Loucy (cell line): ENCODE data around the gene PMEPA1.

Experiments used
- H2AFZ ChIP-seq: fragments of 200-600 bp; sonication (generic); 2 replicates; pipeline ENCODE4 v1.6.0; 2016; ENCODE audit warnings: antibody characterized with exemption, mild to moderate bottlenecking, low read length, moderate library complexity
- H3F3A ChIP-seq: fragments of 200-600 bp; 2 replicates; pipeline ENCODE4 v1.6.0; 2016; ENCODE audit warnings: antibody characterized with exemption, low read depth, mild to moderate bottlenecking
- H3K27me3 ChIP-seq: fragments of 200-600 bp; sonication (generic); 2 replicates; pipeline ENCODE4 v1.6.1; 2014; ENCODE audit warnings: low read length, mild to moderate bottlenecking; ENCODE audit not compliant: insufficient read depth, poor library complexity, severe bottlenecking
- H3K36me3 ChIP-seq: fragments of 200-600 bp; sonication (generic); 2 replicates; pipeline ENCODE4 v1.6.1; 2016; ENCODE audit warnings: low read length; ENCODE audit not compliant: insufficient read depth
- H3K4me1 ChIP-seq: fragments of 200-600 bp; sonication (generic); 2 replicates; pipeline ENCODE4 v1.5.1; 2014; ENCODE audit warnings: low read length, mild to moderate bottlenecking; ENCODE audit not compliant: insufficient read depth, poor library complexity, severe bottlenecking
- H3K4me2 ChIP-seq: fragments of 200-600 bp; sonication (generic); 2 replicates; pipeline ENCODE4 v1.6.0; 2014; ENCODE audit warnings: antibody characterized with exemption, low read length, low read depth, mild to moderate bottlenecking; ENCODE audit not compliant: poor library complexity, severe bottlenecking
- H3K4me3 ChIP-seq: fragments of 200-600 bp; sonication (generic); 2 replicates; pipeline ENCODE4 v1.5.1; 2014; ENCODE audit warnings: low read length, mild to moderate bottlenecking, mixed read lengths; ENCODE audit not compliant: poor library complexity, severe bottlenecking
- H3K79me2 ChIP-seq: fragments of 200-600 bp; sonication (generic); 2 replicates; pipeline ENCODE4 v1.6.1; 2014; ENCODE audit warnings: low read length; ENCODE audit not compliant: insufficient read depth
- H3K9ac ChIP-seq: fragments of 200-600 bp; sonication (generic); 2 replicates; pipeline ENCODE4 v1.6.0; 2014; ENCODE audit warnings: mild to moderate bottlenecking, low read depth, low read length, moderate library complexity; ENCODE audit not compliant: poor library complexity, severe bottlenecking
- H3K9me2 ChIP-seq: fragments of 200-600 bp; sonication (generic); replicated peaks from 2 replicates; pipeline ENCODE4 v1.6.1; 2016; ENCODE audit warnings: low read depth, low read length, mixed read lengths
- H3K9me3 ChIP-seq: fragments of 200-600 bp; sonication (generic); 2 replicates; pipeline ENCODE4 v1.6.1; 2014; ENCODE audit warnings: mild to moderate bottlenecking, antibody characterized with exemption, low read length, low read depth; ENCODE audit not compliant: insufficient read depth
- H4K20me1 ChIP-seq: fragments of 200-600 bp; sonication (generic); 2 replicates; pipeline ENCODE4 v1.6.0; 2014; ENCODE audit warnings: antibody characterized with exemption, low read length, mild to moderate bottlenecking; ENCODE audit not compliant: insufficient read depth, poor library complexity, severe bottlenecking
- CTCF ChIP-seq: fragments of 200-600 bp; sonication (generic); conservative IDR thresholded peaks from 2 replicates; pipeline ENCODE4 v1.5.1; 2014; ENCODE audit warnings: mild to moderate bottlenecking, antibody characterized with exemption, low read length
- EZH2phosphoT487 ChIP-seq: fragments of 200-600 bp; IDR thresholded peaks from 2 replicates; pipeline ENCODE4 v1.6.1; 2018; ENCODE audit warnings: antibody characterized with exemption, mild to moderate bottlenecking, moderate library complexity, borderline replicate concordance

PMEPA1 gene

DNA sequence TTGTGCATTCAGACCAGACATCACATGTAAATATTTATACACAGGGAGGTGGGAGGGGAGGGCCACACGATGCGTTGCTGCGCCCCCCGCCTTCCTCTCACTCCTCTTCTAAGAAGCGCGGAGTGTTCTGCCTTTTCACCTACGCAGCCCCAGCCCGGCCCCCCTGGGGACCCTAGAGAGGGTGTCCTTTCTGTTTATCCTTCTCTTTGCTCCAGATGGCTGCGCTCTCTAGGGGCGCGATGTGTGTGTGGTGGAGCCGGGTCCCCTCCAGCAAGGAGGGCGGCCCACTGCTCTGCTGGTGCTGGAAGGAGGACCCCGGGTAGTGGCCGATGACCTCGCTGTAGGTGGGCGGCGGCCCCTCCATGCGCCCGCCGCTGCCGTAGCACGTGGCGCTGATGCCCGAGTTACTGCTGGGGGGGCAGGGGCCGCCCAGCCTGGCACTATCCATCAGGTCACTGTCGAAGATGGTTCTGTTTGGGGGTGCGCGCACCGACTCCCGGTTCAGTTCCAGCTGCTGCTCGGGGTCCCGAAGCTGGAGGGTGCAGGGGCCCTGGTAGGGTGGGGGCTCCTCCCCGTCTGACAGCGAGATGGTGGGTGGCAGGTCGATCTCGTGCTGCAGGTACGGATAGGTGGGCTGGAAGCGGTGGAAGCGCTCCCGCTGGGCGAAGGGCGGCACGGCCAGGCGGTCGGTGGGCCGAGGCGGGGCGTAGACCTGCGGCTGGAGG is 57.8 kb downstream of the PMEPA1 start:
- H4K20me1 ChIP-seq = no peaks in the 10 kb centered on the region
- no peaks in the 10 kb centered on the region for H3F3A ChIP-seq
- H2AFZ ChIP-seq = no peak overlapping the region
- TF ChIP-seq CTCF (no peak), EZH2phosphoT487 (no peak)
- H3K4me3 ChIP-seq = no peak overlapping the region
- no peak overlapping the region for H3K9ac ChIP-seq
- H3K4me2 ChIP-seq = no peak overlapping the region
- H3K79me2 ChIP-seq = no peaks in the 10 kb centered on the region
- no peaks in the 10 kb centered on the region for H3K9me3 ChIP-seq
- H3K9me2 ChIP-seq = no peaks in the 10 kb centered on the region
- no peaks in the 10 kb centered on the region for H3K36me3 ChIP-seq
- H3K27me3 ChIP-seq = no peaks in the 10 kb centered on the region
- no peaks in the 10 kb centered on the region for H3K4me1 ChIP-seq

DNA sequence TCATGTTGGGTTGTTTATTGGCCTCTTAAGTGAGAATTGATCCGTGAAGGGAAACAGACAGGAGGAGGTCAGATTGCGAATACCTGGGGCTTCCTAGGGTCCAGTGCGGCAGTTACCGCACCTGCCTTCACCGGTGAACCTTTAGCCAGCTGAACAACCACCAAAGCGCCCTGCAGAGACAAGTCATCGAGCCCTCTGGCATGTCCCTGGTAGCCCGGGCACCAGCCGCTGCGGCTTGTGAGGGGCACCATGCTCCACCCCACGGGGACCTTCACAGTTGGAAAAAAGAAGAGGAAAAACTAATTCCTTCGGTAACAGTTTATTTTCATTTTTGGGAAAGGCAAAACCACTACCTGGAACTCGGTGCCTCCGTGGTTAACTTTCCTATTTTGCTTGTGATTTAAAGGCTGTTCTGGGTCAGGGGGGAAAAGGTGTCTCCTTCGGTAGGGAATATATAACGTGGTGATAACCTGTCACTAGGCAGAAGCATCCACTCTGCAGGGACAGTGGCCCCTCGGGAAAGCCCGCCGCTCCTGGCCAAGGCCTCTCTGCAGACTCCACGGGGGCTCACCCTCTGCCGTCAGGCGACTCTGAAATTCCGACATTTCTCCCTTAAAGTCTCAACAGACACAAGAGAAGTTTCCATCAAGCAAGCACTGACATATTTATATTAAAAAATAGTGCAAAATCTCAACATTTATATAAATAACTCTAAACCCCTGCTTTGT is 58.9 kb downstream of the PMEPA1 start:
- no peaks in the 10 kb centered on the region for H3F3A ChIP-seq
- H3K27me3 ChIP-seq = no peaks in the 10 kb centered on the region
- no peaks in the 10 kb centered on the region for H3K36me3 ChIP-seq
- H3K4me2 ChIP-seq = no peak overlapping the region
- H2AFZ ChIP-seq = no peak overlapping the region
- H3K9ac ChIP-seq = no peak overlapping the region
- no peaks in the 10 kb centered on the region for H3K79me2 ChIP-seq
- H4K20me1 ChIP-seq = no peaks in the 10 kb centered on the region
- no peak overlapping the region for H3K4me3 ChIP-seq
- H3K9me3 ChIP-seq = no peaks in the 10 kb centered on the region
- TF ChIP-seq EZH2phosphoT487 (no peak), CTCF (no peak)
- no peaks in the 10 kb centered on the region for H3K4me1 ChIP-seq
- H3K9me2 ChIP-seq = no peaks in the 10 kb centered on the region

GRCh38 chr20:57650266-57650665 is 59.5 kb downstream of the PMEPA1 start:
- H3K9me2 ChIP-seq = no peaks in the 10 kb centered on the region
- no peak overlapping the region for H3K9ac ChIP-seq
- no peaks in the 10 kb centered on the region for H3K27me3 ChIP-seq
- no peak overlapping the region for H3K4me3 ChIP-seq
- H3K79me2 ChIP-seq = no peaks in the 10 kb centered on the region
- no peaks in the 10 kb centered on the region for H4K20me1 ChIP-seq
- no peak overlapping the region for H3K4me2 ChIP-seq
- H3F3A ChIP-seq = no peaks in the 10 kb centered on the region
- H3K4me1 ChIP-seq = no peaks in the 10 kb centered on the region
- no peak overlapping the region for H2AFZ ChIP-seq
- no peaks in the 10 kb centered on the region for H3K36me3 ChIP-seq
- TF ChIP-seq EZH2phosphoT487 = no peak
- no peak for TF ChIP-seq CTCF
- no peaks in the 10 kb centered on the region for H3K9me3 ChIP-seq
